ENCODE measurements around the gene NFYA. TPM values are rescaled to one million over a fixed set of nuclear protein-coding genes. Genes with fewer than 3 reads are reported as not detected.
A peak's percentile ranks its signal among the peaks of the same experiment; 100 is the strongest.

Gene NFYA
- total and polyA plus RNA-seq, 2 of the 4 experiments (the other 2 are of a cell fraction): 10.9 to 28.5 TPM

DNA sequence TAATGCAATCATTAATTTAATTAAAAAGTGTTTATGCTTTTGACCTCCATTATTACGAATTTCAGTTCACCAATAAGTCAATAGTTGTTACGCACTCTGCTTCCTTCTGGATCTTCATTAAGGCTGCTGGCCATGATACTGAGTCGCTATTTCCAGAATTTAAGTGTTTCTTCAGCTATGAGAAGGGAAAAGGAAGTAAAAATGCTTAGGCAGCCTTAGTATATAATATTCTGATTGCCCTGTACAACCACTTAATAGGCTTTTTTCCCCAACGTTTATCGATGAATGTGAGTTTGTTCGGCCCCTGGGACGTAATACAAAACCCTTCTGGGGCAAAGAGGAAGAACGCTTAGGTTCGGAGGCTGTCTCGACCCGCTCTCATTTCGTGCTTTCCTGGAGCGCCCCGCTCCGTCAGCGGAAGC lies 1.3 kb upstream of the NFYA start:
- intact Hi-C loops (cut with micrococcal nuclease): loop anchor here (5.0 kb wide), 2 partner anchors 246 to 611 kb away; no protein-coding TSS in a partner anchor
- CTCF ChIA-PET: no interaction called here

More for the DNA sequence above, 1.3 kb upstream of the NFYA start:
- Histone ChIP-seq H2AK9ac (replicated peaks; ENCODE audit: low read depth, low read length, poor library complexity) (peak overlapping the region; percentile 11), H3K4me3 (ENCODE audit: insufficient read depth, low read depth, low read length) (peak overlapping the region; percentile 63), H3K27me3 (ENCODE audit: control insufficient read depth, insufficient read depth, low read length) (no peaks in the 10 kb centered on the region), H2AFZ (replicated peaks; ENCODE audit: low read length, poor library complexity) (peak overlapping the region; percentile 94), H3K36me3 (ENCODE audit: control insufficient read depth, insufficient read depth, low read length) (no peaks in the 10 kb centered on the region; the same call in 1 of the 2 replicates), H3K9me1 (ENCODE audit: insufficient read depth, low read length) (peaks cover 6% of the 10 kb centered on the region), H3K4me2 (ENCODE audit: low read depth, low read length) (peak overlapping the region; percentile 76), H3K79me1 (ENCODE audit: low read depth in 1 of 2, low read length in 2 of 2) (peaks cover 7 to 15% of the 10 kb centered on the region in 2 experiments; a peak in 3 of 4 replicates), H2AK5ac (ENCODE audit: low read depth, low read length) (no peak overlapping the region), H4K20me1 (ENCODE audit: insufficient read depth, low read length) (peaks cover 10% of the 10 kb centered on the region), H3K9ac (ENCODE audit: low read depth, low read length) (peak overlapping the region; percentile 78), H4K8ac (ENCODE audit: low read depth in 2 of 2, low read length in 2 of 2) (peak overlapping the region; percentile 80 to 86), H3K14ac (replicated peaks; ENCODE audit: low read depth, low read length) (peak overlapping the region; percentile 92), H3K9me3 (ENCODE audit: control insufficient read depth, insufficient read depth, low read length) (no peaks in the 10 kb centered on the region), H3K23ac (ENCODE audit: low read depth, low read length) (peak overlapping the region; percentile 72), H2BK5ac (ENCODE audit: low read depth, low read length, poor library complexity, severe bottlenecking) (peak overlapping the region; percentile 82), H4K91ac (ENCODE audit: insufficient read depth, low read depth, low read length) (peak overlapping the region; percentile 84; the same call in 1 of the 2 replicates), H2BK15ac (ENCODE audit: low read depth, low read length) (peak overlapping the region; percentile 64; the same call in 2 of the 3 replicates), H3K18ac (ENCODE audit: low read depth, low read length) (peak overlapping the region; percentile 23), H3K4me1 (ENCODE audit: control insufficient read depth, insufficient read depth, low read length) (peaks cover 3% of the 10 kb centered on the region), H3K56ac (ENCODE audit: extremely low read depth, insufficient read depth, low read length) (peak overlapping the region; percentile 92), H4K5ac (ENCODE audit: low read depth, low read length) (peak overlapping the region; percentile 13), H2BK20ac (ENCODE audit: low read depth, low read length) (no peak overlapping the region), H3K4ac (ENCODE audit: low read depth, low read length) (peak overlapping the region; percentile 93; the same call in 1 of the 2 replicates), H3K27ac (ENCODE audit: insufficient read depth, low read length) (peak overlapping the region; percentile 76), H2BK120ac (ENCODE audit: low read depth, low read length) (peak overlapping the region; percentile 28; the same call in 1 of the 2 replicates)
- DNase-seq: peak; percentile 76
- no peak for ATAC-seq (ENCODE audit: low read depth)
- dilution Hi-C loops (cut with HindIII; ENCODE audit: low sequenced_read_pairs, unreplicated experiment) (no loop called here), in situ Hi-C loops (cut with MboI; ENCODE audit: low sequenced_read_pairs) (no loop called here)
- 2% methylated on average over 11 of the region's 16 CpGs; no CpG with 5 or more reads in 1 of the 2 experiments for WGBS, 2 experiments (ENCODE audit: extremely low coverage in 2 of 2, insufficient read length in 1 of 2)
- TF ChIP-seq, protein P1, sequence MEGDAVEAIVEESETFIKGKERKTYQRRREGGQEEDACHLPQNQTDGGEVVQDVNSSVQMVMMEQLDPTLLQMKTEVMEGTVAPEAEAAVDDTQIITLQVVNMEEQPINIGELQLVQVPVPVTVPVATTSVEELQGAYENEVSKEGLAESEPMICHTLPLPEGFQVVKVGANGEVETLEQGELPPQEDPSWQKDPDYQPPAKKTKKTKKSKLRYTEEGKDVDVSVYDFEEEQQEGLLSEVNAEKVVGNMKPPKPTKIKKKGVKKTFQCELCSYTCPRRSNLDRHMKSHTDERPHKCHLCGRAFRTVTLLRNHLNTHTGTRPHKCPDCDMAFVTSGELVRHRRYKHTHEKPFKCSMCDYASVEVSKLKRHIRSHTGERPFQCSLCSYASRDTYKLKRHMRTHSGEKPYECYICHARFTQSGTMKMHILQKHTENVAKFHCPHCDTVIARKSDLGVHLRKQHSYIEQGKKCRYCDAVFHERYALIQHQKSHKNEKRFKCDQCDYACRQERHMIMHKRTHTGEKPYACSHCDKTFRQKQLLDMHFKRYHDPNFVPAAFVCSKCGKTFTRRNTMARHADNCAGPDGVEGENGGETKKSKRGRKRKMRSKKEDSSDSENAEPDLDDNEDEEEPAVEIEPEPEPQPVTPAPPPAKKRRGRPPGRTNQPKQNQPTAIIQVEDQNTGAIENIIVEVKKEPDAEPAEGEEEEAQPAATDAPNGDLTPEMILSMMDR (conservative IDR thresholded peaks at IDR 0.05; ENCODE audit: low read depth, low read length): 0 out of 2 replicates have a peak, but pooled peaks have one; percentile 14
- TF ChIP-seq POLR2A (IDR thresholded peaks at IDR 0.05; ENCODE audit: low read depth, low read length): peak; percentile 83
- TF ChIP-seq MAFK (IDR thresholded peaks at IDR 0.05; ENCODE audit: low read depth, low read length): no peak
- TF ChIP-seq RAD21 (IDR thresholded peaks at IDR 0.05; ENCODE audit: low read length): no peak
- TF ChIP-seq SMC3 (IDR thresholded peaks at IDR 0.05; ENCODE audit: low read depth, low read length): no peak
- no TSS peak for BruUV-seq (replicated peaks)
- POLR2A ChIA-PET (ENCODE audit: unreplicated experiment): interaction anchor here (0.5 kb wide), 1 partner anchor 74 kb away, joined by 3 read pairs; no protein-coding TSS in a partner anchor

All from IMR-90 (cell line).